Brain microvascular endothelial cell (primary cell): ENCODE results near the gene MEGF11.

ENCODE experiments used
- DNase-seq: peaks from one replicate; pipeline ENCODE4 v3.0.0-alpha.2; 2020
- H3K27ac ChIP-seq: fragments of 250-450 bp; sonication (Bioruptor Pico); 2 replicates; pipeline ENCODE4 v1.5.1; 2020; ENCODE audit warnings: mild to moderate bottlenecking, moderate library complexity
- H3K27me3 ChIP-seq: fragments of 250-450 bp; sonication (Bioruptor Pico); replicated peaks from 2 replicates; pipeline ENCODE4 v1.5.1; 2020; ENCODE audit warnings: mild to moderate bottlenecking
- H3K36me3 ChIP-seq: fragments of 250-450 bp; sonication (Bioruptor Pico); replicated peaks from 2 replicates; pipeline ENCODE4 v1.5.1; 2020; ENCODE audit warnings: mild to moderate bottlenecking
- H3K4me3 ChIP-seq: 2 replicates; pipeline ENCODE4 v1.5.1; 2011; ENCODE audit warnings: low read depth, mild to moderate bottlenecking, control low read depth, low read length, moderate library complexity
- in situ Hi-C: cut with HindIII; loops from 2 replicates; pipeline ENCODE4 v1.10.0; 2017; ENCODE audit warnings: low sequenced_read_pairs, low pct_ligation_motif_present
- TF ChIP-seq, protein P1 (sequence below): IDR thresholded peaks from 2 replicates; pipeline ENCODE4 v1.5.1; 2011; ENCODE audit warnings: low read depth, mild to moderate bottlenecking, moderate library complexity, low read length, control low read depth, inconsistent platforms; ENCODE audit errors: missing control alignments

The MEGF11 gene

DNA sequence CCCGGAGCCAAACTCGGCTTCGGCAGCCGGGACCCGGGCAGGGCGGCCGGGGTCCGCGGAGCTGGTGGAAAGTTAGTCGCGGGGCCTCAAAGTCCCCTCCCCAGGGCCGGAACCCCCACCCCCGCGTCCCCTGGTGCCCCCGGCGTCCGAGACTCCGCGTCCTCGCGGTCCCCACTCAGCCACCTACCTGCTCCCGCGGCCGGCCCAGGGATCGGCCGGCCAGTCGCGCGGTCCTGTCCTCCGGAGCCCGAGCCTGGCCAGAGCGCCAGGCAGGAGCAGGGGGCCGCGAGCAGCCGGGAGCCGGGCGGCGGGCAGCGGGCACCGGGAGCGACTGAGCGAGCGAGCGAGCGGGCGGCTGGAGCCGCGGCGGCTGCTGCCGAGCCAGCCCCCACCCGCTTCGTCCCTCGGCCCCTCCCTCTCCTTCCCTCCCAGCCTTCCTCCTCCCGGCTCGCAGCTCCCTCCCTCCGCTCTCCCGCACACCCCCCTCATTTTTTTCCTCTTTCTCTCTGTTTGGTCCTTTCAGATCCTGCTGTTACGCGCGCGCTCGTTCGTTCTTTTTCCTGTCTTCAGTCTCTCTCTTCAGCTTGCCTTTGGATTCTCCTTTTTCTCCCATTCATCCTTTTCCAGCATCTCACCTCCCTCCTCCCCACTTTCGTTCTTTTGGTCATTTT is at the start of gene MEGF11:
TSS of gene MEGF11 (minus strand) at position 333 of the 671 bp plus-strand sequence. CDS start 125,347 bp downstream, outside the sequence.
- no peak for DNase-seq
- no peak within 1 kb of the TSS for H3K27ac ChIP-seq
- H3K4me3 ChIP-seq: peak within 1 kb of the TSS; percentile 43
- H3K36me3 ChIP-seq: no peaks in the 10 kb centered on the region
- TF ChIP-seq, protein P1, sequence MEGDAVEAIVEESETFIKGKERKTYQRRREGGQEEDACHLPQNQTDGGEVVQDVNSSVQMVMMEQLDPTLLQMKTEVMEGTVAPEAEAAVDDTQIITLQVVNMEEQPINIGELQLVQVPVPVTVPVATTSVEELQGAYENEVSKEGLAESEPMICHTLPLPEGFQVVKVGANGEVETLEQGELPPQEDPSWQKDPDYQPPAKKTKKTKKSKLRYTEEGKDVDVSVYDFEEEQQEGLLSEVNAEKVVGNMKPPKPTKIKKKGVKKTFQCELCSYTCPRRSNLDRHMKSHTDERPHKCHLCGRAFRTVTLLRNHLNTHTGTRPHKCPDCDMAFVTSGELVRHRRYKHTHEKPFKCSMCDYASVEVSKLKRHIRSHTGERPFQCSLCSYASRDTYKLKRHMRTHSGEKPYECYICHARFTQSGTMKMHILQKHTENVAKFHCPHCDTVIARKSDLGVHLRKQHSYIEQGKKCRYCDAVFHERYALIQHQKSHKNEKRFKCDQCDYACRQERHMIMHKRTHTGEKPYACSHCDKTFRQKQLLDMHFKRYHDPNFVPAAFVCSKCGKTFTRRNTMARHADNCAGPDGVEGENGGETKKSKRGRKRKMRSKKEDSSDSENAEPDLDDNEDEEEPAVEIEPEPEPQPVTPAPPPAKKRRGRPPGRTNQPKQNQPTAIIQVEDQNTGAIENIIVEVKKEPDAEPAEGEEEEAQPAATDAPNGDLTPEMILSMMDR: no peak
- in situ Hi-C loops: no loop called here
- peaks cover 65% of the 10 kb centered on the region for H3K27me3 ChIP-seq

GRCh38 chr15:66302489-66303278 is 49.1 kb upstream of the MEGF11 start:
- TF ChIP-seq, protein P1: no peak
- DNase-seq: no peak
- no peaks in the 10 kb centered on the region for H3K36me3 ChIP-seq
- no peaks in the 10 kb centered on the region for H3K27me3 ChIP-seq
- no peak overlapping the region for H3K27ac ChIP-seq
- H3K4me3 ChIP-seq: no peak overlapping the region
- in situ Hi-C loops: no loop called here

- in situ Hi-C loops: no loop called here
- no peak for DNase-seq
Measured at GRCh38 chr15:66298803-66299251, 45.3 kb upstream of the MEGF11 start.

DNA sequence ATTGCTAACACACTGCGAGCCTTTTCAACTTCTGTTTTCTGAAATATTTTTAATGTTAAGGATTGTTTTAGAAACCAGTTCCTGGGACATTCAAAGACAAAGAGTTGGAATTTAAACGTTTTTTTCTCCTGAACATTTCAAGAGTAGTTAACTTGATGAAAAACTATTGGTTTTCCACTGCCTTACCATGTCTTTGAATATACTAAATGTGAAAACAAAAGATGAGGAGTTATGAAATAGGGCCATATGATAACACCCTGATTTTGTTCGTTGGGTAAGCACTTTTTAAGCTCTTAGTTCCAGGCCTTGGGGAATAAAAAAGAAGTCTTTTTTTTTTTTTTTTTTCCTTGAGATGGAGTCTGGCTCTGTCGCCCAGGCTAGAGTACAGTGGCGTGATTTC is 42.6 kb upstream of the MEGF11 start:
- no peak overlapping the region for H3K4me3 ChIP-seq
- H3K27me3 ChIP-seq: no peaks in the 10 kb centered on the region
- TF ChIP-seq, protein P1: no peak
- DNase-seq: no peak
- in situ Hi-C loops: no loop called here
- H3K36me3 ChIP-seq: no peaks in the 10 kb centered on the region
- H3K27ac ChIP-seq: no peak overlapping the region

More at GRCh38 chr15:66298803-66299251, 45.3 kb upstream of the MEGF11 start:
- Histone ChIP-seq H3K27me3 (no peaks in the 10 kb centered on the region), H3K4me3 (no peak overlapping the region), H3K36me3 (no peaks in the 10 kb centered on the region), H3K27ac (no peak overlapping the region)
- TF ChIP-seq, protein P1: no peak

DNA sequence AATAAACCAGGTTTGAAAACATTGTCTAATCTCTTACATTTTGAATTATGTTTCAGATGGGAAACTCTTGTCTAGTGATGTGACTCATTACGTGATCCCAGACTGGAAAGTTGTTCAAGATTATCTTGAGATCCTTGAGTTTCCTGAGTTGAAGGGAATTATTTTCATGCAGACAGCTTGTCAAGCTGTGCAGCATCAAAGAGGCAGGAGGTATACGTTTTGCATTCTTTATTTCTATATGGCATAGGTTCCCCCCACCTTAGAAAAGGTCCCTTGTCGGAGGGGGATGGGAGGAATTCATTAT is 41.3 kb upstream of the MEGF11 start:
- DNase-seq: peak; percentile 15
- H3K36me3 ChIP-seq: no peaks in the 10 kb centered on the region
- H3K27ac ChIP-seq: peak overlapping the region; percentile 38
- no peak overlapping the region for H3K4me3 ChIP-seq
- TF ChIP-seq, protein P1: no peak
- no peaks in the 10 kb centered on the region for H3K27me3 ChIP-seq
- in situ Hi-C loops: no loop called here
